HCT116 (cell line): ENCODE results near the gene KAT6B. TPM values are rescaled to one million over a fixed set of nuclear protein-coding genes. Genes with fewer than 3 reads are reported as not detected.

ENCODE experiments used
- ATAC-seq: fragments of 200-7000 bp; cut with Tn5 transposase; 2 replicates; pipeline ENCODE4 v1.9.1; 2020; ENCODE audit warnings: mild to moderate bottlenecking, moderate library complexity
- BruUV-seq: library from RNA; stranded (reverse); fragments of 400-500 nt; replicated peaks from 2 replicates; lab custom pipeline; 2021; lab: Mats Ljungman, UMichigan
- CTCF ChIA-PET: fragments of 300-600 bp; sonication (Branson Sonifier 250); formaldehyde crosslinking; loops from one replicate; lab custom pipeline; 2021; ENCODE audit warnings: antibody characterized with exemption; lab: Charles Lee
- POLR2A ChIA-PET: fragments of 300-600, 350-600 bp; sonication (Branson Sonifier 250); formaldehyde crosslinking; loops from one replicate; lab custom pipeline; 2021; ENCODE audit warnings: antibody characterized with exemption; lab: Charles Lee
- RAD21 ChIA-PET, 2 experiments: fragments of 300-600 bp; sonication (Branson Sonifier 250); formaldehyde crosslinking; loops; one replicate each; lab custom pipeline; 2023; ENCODE audit warnings: low total read pairs in 2 of 2; ENCODE audit not compliant: uncharacterized antibody in 2 of 2, unreplicated experiment in 2 of 2, low non-redundant PET in 1 of 2; lab: Charles Lee
- DNase-seq: peaks from one replicate; pipeline ENCODE4 v3.0.0-alpha.2; 2010; ENCODE audit warnings: low read depth, low spot score
- H2AFZ ChIP-seq: fragments of 200-600 bp; shearing (Covaris generic), sonication (generic); 2 replicates; pipeline ENCODE4 v1.6.1; 2017; ENCODE audit warnings: low read depth, mixed run types, mixed read lengths, antibody characterized with exemption, low read length; ENCODE audit not compliant: poor library complexity, severe bottlenecking
- H3K27ac ChIP-seq: 2 replicates; pipeline ENCODE4 v1.5.1; 2012; ENCODE audit warnings: low read depth, low read length
- H3K27me3 ChIP-seq: fragments of 200-600 bp; sonication (generic); 2 replicates; pipeline ENCODE4 v1.6.1; 2016; ENCODE audit warnings: mixed run types, low read length, mixed read lengths; ENCODE audit not compliant: insufficient read depth
- H3K36me3 ChIP-seq, 2 experiments: fragments of 200-500 bp in 1 of 2; fragments of 200-600 bp in 1 of 2; sonication (Bioruptor generic) in 1 of 2; sonication (generic) in 1 of 2; 2 replicates each; pipeline versions ENCODE4 v1.5.1 to v1.6.1; 2014 to 2016; ENCODE audit warnings: low read length in 2 of 2, inconsistent platforms in 1 of 2, mixed read lengths in 1 of 2, mixed run types in 1 of 2; ENCODE audit not compliant: insufficient read depth in 2 of 2, control insufficient read depth in 1 of 2
- H3K4me1 ChIP-seq, 2 experiments: fragments of 200-600 bp in 1 of 2; sonication (generic) in 1 of 2; 2 replicates each; pipeline versions ENCODE4 v1.5.1 to v1.6.1; 2012 to 2017; ENCODE audit warnings: low read length in 2 of 2, inconsistent platforms in 1 of 2, mild to moderate bottlenecking in 1 of 2, mixed read lengths in 1 of 2, mixed run types in 1 of 2, moderate library complexity in 1 of 2; ENCODE audit not compliant: insufficient read depth in 2 of 2, control insufficient read depth in 1 of 2
- H3K4me2 ChIP-seq: fragments of 200-600 bp; sonication (generic); 2 replicates; pipeline ENCODE4 v1.6.1; 2017; ENCODE audit warnings: mixed run types, low read length, mixed read lengths
- H3K4me3 ChIP-seq, 2 experiments: fragments of 200-600 bp in 1 of 2; sonication (generic) in 1 of 2; replicated peaks in 1 of 2; 2 replicates each; pipeline ENCODE4 v1.5.1; 2011 to 2016; ENCODE audit warnings: low read length in 2 of 2, control low read depth in 1 of 2, low read depth in 1 of 2, mild to moderate bottlenecking in 1 of 2, mixed read lengths in 1 of 2, mixed run types in 1 of 2
- H3K79me2 ChIP-seq: fragments of 200-600 bp; sonication (generic); 2 replicates; pipeline ENCODE4 v1.6.1; 2017; ENCODE audit warnings: mild to moderate bottlenecking, mixed run types, low read length, moderate library complexity, mixed read lengths; ENCODE audit not compliant: insufficient read depth
- H3K9ac ChIP-seq: fragments of 200-600 bp; sonication (generic); 2 replicates; pipeline ENCODE4 v1.6.1; 2016; ENCODE audit warnings: low read length, mixed read lengths
- H3K9me2 ChIP-seq: fragments of 200-600 bp; sonication (generic), shearing (Covaris generic); 2 replicates; pipeline ENCODE4 v1.6.1; 2017; ENCODE audit warnings: mixed run types, mild to moderate bottlenecking, moderate library complexity; ENCODE audit not compliant: insufficient read depth
- H3K9me3 ChIP-seq, 2 experiments: fragments of 200-500 bp in 1 of 2; fragments of 200-600 bp in 1 of 2; sonication (Bioruptor generic) in 1 of 2; sonication (generic) in 1 of 2; 2 replicates each; pipeline ENCODE4 v1.6.1; 2014 to 2017; ENCODE audit warnings: low read length in 2 of 2, mixed read lengths in 2 of 2, inconsistent platforms in 1 of 2, low read depth in 1 of 2, mild to moderate bottlenecking in 1 of 2, mixed run types in 1 of 2, moderate library complexity in 1 of 2; ENCODE audit not compliant: control insufficient read depth in 1 of 2, insufficient read depth in 1 of 2
- H4K20me1 ChIP-seq: fragments of 200-600 bp; sonication (generic), shearing (Covaris generic); 2 replicates; pipeline ENCODE4 v1.6.1; 2017; ENCODE audit warnings: mixed run types, mild to moderate bottlenecking, moderate library complexity; ENCODE audit not compliant: insufficient read depth
- CBX3 ChIP-seq: IDR thresholded peaks from 2 replicates; pipeline ENCODE4 v1.6.1; 2012; ENCODE audit warnings: low read depth
- EGR1 ChIP-seq: IDR thresholded peaks from 2 replicates; pipeline ENCODE4 v1.6.1; 2012; ENCODE audit warnings: low read depth
- ELF1 ChIP-seq: IDR thresholded peaks from 2 replicates; pipeline ENCODE4 v1.6.1; 2012; ENCODE audit warnings: low read depth, borderline replicate concordance
- EZH2phosphoT487 ChIP-seq: fragments of 200-600 bp; IDR thresholded peaks from 2 replicates; pipeline ENCODE4 v1.6.1; 2018; ENCODE audit warnings: antibody characterized with exemption, borderline replicate concordance
- FOSL1 ChIP-seq: IDR thresholded peaks from 2 replicates; pipeline ENCODE4 v1.6.1; 2012; ENCODE audit warnings: low read depth
- JUND ChIP-seq: IDR thresholded peaks from 2 replicates; pipeline ENCODE4 v1.6.1; 2012
- POLR2A ChIP-seq: IDR thresholded peaks from 2 replicates; pipeline ENCODE4 v1.7.0; 2011; ENCODE audit warnings: borderline replicate concordance; ENCODE audit not compliant: insufficient read depth, insufficient read length; ENCODE audit errors: extremely low read depth
- POLR2AphosphoS5 ChIP-seq: IDR thresholded peaks from 2 replicates; pipeline ENCODE4 v1.6.1; 2011; ENCODE audit warnings: mild to moderate bottlenecking, low read depth, low read length, moderate library complexity
- RAD21 ChIP-seq: IDR thresholded peaks from 2 replicates; pipeline ENCODE4 v1.6.1; 2012; ENCODE audit warnings: low read depth, mild to moderate bottlenecking
- SIN3A ChIP-seq: IDR thresholded peaks from 2 replicates; pipeline ENCODE4 v1.6.1; 2012; ENCODE audit warnings: low read depth
- SP1 ChIP-seq: IDR thresholded peaks from 2 replicates; pipeline ENCODE4 v1.6.1; 2012; ENCODE audit warnings: low read depth
- SRF ChIP-seq: IDR thresholded peaks from 2 replicates; pipeline ENCODE4 v1.6.1; 2012; ENCODE audit warnings: low read depth
- TCF7L2 ChIP-seq: IDR thresholded peaks from 2 replicates; pipeline ENCODE4 v1.7.0; 2011; ENCODE audit warnings: borderline replicate concordance, inconsistent platforms; ENCODE audit not compliant: insufficient read depth, insufficient read length; ENCODE audit errors: extremely low read depth
- YY1 ChIP-seq: IDR thresholded peaks from 2 replicates; pipeline ENCODE4 v1.6.1; 2011; ENCODE audit warnings: low read length, low read depth, moderate library complexity, mild to moderate bottlenecking; ENCODE audit not compliant: insufficient replicate concordance; ENCODE audit errors: extremely low read depth
- ZNF274 ChIP-seq: fragments of 200-500 bp; sonication (Bioruptor generic); IDR thresholded peaks from 2 replicates; pipeline ENCODE4 v1.6.1; 2014; ENCODE audit warnings: mild to moderate bottlenecking, low read depth, low read length, inconsistent platforms
- intact Hi-C: fragments of 100-400 bp; cut with micrococcal nuclease; formaldehyde crosslinking; loops from 2 replicates; pipeline ENCODE4 v1.10.0; 2022
- total RNA-seq: library from RNA; stranded (reverse); gene quantifications from one replicate; pipeline ENCODE4 v1.2.1, GENCODE V29; 2021; ENCODE audit not compliant: unreplicated experiment
- TF ChIP-seq, protein P1 (sequence below), 3 experiments: fragments of 200-600 bp in 1 of 3; sonication (generic) in 1 of 3; IDR thresholded peaks in 2 of 3; conservative IDR thresholded peaks in 1 of 3; 2 replicates each; pipeline ENCODE4 v1.5.1; 2012 to 2017; ENCODE audit warnings: low read depth in 2 of 3, low read length in 2 of 3, antibody characterized with exemption in 1 of 3, borderline replicate concordance in 1 of 3, control low read depth in 1 of 3, mild to moderate bottlenecking in 1 of 3, mixed read lengths in 1 of 3, mixed run types in 1 of 3, moderate library complexity in 1 of 3; ENCODE audit not compliant: insufficient read depth in 1 of 3
- TF ChIP-seq, protein P2 (sequence below): IDR thresholded peaks from 2 replicates; pipeline ENCODE4 v1.6.1; 2012
- TF ChIP-seq, protein P3 (sequence below): IDR thresholded peaks from 2 replicates; pipeline ENCODE4 v1.6.1; 2011; ENCODE audit warnings: mild to moderate bottlenecking, low read length, moderate library complexity; ENCODE audit not compliant: insufficient replicate concordance; ENCODE audit errors: extremely low read depth
- TF ChIP-seq, protein P4 (sequence below): IDR thresholded peaks from 2 replicates; pipeline ENCODE4 v1.6.1; 2012
- TF ChIP-seq, protein P5 (sequence below): IDR thresholded peaks from 2 replicates; pipeline ENCODE4 v1.6.1; 2012; ENCODE audit warnings: low read depth

Gene KAT6B
- total RNA-seq, 1 experiment from 2014 or later, result 17.8 TPM

DNA sequence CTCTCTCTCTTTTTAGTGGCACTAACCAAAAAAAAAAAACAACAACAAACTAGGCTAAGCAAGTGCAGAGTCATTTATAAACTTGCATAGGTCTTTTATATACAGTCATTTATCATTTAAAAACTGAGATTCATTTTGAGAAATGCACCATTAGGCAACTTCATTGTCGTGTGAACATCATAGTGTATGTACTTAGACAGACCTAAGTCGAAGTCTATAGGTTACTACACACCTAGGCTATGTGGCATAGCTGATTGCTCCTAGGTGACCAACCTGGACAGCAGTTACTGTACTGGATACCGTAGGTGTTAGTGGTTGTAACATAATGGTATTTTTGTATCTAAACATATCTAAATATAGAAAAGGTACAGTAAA is 175.9 kb downstream of the KAT6B start:
- RAD21 ChIA-PET, result no interaction called here
- Histone ChIP-seq H2AFZ (no peak overlapping the region), H3K9me2 (no peaks in the 10 kb centered on the region), H3K27ac (no peak overlapping the region), H4K20me1 (no peaks in the 10 kb centered on the region), H3K27me3 (no peaks in the 10 kb centered on the region), H3K4me3 (no peak overlapping the region), H3K9ac (no peak overlapping the region)
- POLR2A ChIA-PET, result no interaction called here
- no peak for ATAC-seq
- no peak for DNase-seq
- TF ChIP-seq EGR1, result no peak
- TF ChIP-seq, protein P1, sequence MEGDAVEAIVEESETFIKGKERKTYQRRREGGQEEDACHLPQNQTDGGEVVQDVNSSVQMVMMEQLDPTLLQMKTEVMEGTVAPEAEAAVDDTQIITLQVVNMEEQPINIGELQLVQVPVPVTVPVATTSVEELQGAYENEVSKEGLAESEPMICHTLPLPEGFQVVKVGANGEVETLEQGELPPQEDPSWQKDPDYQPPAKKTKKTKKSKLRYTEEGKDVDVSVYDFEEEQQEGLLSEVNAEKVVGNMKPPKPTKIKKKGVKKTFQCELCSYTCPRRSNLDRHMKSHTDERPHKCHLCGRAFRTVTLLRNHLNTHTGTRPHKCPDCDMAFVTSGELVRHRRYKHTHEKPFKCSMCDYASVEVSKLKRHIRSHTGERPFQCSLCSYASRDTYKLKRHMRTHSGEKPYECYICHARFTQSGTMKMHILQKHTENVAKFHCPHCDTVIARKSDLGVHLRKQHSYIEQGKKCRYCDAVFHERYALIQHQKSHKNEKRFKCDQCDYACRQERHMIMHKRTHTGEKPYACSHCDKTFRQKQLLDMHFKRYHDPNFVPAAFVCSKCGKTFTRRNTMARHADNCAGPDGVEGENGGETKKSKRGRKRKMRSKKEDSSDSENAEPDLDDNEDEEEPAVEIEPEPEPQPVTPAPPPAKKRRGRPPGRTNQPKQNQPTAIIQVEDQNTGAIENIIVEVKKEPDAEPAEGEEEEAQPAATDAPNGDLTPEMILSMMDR (IDR thresholded peaks at IDR 0.05 in 2 of 3, conservative IDR thresholded peaks at IDR 0.05 in 1 of 3; ENCODE audit: borderline replicate concordance in 1 of 3, insufficient read depth in 1 of 3, low read depth in 2 of 3, low read length in 2 of 3), result no peak
- TF ChIP-seq ELF1, result no peak
- TF ChIP-seq ZNF274, result no peak
- TF ChIP-seq, protein P2, sequence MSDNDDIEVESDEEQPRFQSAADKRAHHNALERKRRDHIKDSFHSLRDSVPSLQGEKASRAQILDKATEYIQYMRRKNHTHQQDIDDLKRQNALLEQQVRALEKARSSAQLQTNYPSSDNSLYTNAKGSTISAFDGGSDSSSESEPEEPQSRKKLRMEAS, result no peak
- TF ChIP-seq POLR2A, result no peak
- no peak for TF ChIP-seq YY1
- TF ChIP-seq FOSL1, result no peak
- no peak for TF ChIP-seq SP1
- no peak for TF ChIP-seq EZH2phosphoT487
- no peak for TF ChIP-seq TCF7L2
- TF ChIP-seq, protein P3, sequence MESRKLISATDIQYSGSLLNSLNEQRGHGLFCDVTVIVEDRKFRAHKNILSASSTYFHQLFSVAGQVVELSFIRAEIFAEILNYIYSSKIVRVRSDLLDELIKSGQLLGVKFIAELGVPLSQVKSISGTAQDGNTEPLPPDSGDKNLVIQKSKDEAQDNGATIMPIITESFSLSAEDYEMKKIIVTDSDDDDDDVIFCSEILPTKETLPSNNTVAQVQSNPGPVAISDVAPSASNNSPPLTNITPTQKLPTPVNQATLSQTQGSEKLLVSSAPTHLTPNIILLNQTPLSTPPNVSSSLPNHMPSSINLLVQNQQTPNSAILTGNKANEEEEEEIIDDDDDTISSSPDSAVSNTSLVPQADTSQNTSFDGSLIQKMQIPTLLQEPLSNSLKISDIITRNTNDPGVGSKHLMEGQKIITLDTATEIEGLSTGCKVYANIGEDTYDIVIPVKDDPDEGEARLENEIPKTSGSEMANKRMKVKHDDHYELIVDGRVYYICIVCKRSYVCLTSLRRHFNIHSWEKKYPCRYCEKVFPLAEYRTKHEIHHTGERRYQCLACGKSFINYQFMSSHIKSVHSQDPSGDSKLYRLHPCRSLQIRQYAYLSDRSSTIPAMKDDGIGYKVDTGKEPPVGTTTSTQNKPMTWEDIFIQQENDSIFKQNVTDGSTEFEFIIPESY, result no peak
- no peak for TF ChIP-seq POLR2AphosphoS5
- TF ChIP-seq SRF, result no peak
- TF ChIP-seq CBX3, result no peak
- no peak for TF ChIP-seq SIN3A
- TF ChIP-seq, protein P4, sequence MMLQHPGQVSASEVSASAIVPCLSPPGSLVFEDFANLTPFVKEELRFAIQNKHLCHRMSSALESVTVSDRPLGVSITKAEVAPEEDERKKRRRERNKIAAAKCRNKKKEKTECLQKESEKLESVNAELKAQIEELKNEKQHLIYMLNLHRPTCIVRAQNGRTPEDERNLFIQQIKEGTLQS, result no peak
- TF ChIP-seq JUND, result no peak
- no peak for TF ChIP-seq RAD21
- TF ChIP-seq, protein P5, sequence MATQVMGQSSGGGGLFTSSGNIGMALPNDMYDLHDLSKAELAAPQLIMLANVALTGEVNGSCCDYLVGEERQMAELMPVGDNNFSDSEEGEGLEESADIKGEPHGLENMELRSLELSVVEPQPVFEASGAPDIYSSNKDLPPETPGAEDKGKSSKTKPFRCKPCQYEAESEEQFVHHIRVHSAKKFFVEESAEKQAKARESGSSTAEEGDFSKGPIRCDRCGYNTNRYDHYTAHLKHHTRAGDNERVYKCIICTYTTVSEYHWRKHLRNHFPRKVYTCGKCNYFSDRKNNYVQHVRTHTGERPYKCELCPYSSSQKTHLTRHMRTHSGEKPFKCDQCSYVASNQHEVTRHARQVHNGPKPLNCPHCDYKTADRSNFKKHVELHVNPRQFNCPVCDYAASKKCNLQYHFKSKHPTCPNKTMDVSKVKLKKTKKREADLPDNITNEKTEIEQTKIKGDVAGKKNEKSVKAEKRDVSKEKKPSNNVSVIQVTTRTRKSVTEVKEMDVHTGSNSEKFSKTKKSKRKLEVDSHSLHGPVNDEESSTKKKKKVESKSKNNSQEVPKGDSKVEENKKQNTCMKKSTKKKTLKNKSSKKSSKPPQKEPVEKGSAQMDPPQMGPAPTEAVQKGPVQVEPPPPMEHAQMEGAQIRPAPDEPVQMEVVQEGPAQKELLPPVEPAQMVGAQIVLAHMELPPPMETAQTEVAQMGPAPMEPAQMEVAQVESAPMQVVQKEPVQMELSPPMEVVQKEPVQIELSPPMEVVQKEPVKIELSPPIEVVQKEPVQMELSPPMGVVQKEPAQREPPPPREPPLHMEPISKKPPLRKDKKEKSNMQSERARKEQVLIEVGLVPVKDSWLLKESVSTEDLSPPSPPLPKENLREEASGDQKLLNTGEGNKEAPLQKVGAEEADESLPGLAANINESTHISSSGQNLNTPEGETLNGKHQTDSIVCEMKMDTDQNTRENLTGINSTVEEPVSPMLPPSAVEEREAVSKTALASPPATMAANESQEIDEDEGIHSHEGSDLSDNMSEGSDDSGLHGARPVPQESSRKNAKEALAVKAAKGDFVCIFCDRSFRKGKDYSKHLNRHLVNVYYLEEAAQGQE, result no peak
- TF ChIP-seq, all 23 proteins: peak for 0
- intact Hi-C loops, result no loop called here
- Histone ChIP-seq H3K4me1 (no peaks in the 10 kb centered on the region), H3K9me3 (no peaks in the 10 kb centered on the region), H3K4me2 (no peak overlapping the region), H3K36me3 (no peaks in the 10 kb centered on the region), H3K79me2 (no peaks in the 10 kb centered on the region)
- CTCF ChIA-PET, result no interaction called here
- BruUV-seq, result no TSS peak
